Measurements from ENCODE around the gene PARD6A. TPM values are rescaled to one million over a fixed set of nuclear protein-coding genes. Genes with fewer than 3 reads are reported as not detected.

The PARD6A gene
- total RNA-seq, 1 experiment from 2014 or later: 9.5 TPM

DNA sequence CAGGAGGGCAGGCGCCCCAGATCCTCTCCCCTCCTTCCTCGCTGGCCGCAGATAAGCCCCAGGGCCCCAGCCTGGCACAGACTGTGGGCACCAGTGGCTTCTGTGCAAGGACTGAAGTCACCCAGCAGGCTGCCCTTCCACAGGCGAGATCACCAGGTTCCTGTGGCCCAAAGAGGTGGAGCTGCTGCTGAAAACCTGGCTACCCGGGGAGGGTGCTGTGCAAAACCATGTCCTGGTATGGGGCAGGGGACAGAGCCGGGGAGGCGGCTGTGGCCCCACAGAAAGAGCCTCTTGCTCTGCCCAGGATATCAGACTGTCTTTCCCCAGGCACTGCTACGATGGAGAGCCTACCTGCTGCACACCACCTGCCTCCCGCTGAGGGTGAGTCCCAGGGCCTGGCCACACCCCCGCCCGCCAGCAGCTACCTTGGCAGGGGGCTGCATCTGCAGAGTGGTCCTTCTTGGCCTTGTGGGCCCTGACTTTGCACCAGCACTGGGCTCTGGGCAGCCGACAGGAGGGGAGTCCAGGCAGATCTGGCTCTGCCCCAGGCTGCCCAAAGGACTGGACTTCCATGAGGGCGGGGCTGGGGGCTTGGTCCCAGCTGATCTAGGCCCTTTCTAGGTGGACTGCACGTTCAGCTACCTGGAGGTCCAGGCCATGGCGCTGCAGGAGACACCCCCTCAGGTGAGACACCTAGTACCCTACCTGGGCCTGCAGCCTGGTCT, 15.2 kb upstream of the PARD6A start:
- H3K4me1 Mint-ChIP-seq (ENCODE audit: low read depth, unreplicated experiment): no peaks in the 10 kb centered on the region
- H3K27me3 Mint-ChIP-seq (ENCODE audit: unreplicated experiment): peaks cover 59% of the 10 kb centered on the region
- peak overlapping the region; percentile 34 for H3K4me3 Mint-ChIP-seq (ENCODE audit: low read depth, unreplicated experiment)
- H3K36me3 Mint-ChIP-seq (ENCODE audit: insufficient read depth, unreplicated experiment): no peaks in the 10 kb centered on the region
- no peaks in the 10 kb centered on the region for H3K9me3 Mint-ChIP-seq (ENCODE audit: low read depth, unreplicated experiment)
- DNase-seq: no peak
- no TSS peak for BruUV-seq (replicated peaks)
- TF ChIP-seq, protein P1, sequence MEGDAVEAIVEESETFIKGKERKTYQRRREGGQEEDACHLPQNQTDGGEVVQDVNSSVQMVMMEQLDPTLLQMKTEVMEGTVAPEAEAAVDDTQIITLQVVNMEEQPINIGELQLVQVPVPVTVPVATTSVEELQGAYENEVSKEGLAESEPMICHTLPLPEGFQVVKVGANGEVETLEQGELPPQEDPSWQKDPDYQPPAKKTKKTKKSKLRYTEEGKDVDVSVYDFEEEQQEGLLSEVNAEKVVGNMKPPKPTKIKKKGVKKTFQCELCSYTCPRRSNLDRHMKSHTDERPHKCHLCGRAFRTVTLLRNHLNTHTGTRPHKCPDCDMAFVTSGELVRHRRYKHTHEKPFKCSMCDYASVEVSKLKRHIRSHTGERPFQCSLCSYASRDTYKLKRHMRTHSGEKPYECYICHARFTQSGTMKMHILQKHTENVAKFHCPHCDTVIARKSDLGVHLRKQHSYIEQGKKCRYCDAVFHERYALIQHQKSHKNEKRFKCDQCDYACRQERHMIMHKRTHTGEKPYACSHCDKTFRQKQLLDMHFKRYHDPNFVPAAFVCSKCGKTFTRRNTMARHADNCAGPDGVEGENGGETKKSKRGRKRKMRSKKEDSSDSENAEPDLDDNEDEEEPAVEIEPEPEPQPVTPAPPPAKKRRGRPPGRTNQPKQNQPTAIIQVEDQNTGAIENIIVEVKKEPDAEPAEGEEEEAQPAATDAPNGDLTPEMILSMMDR (IDR thresholded peaks at IDR 0.05; ENCODE audit: unreplicated experiment): no peak
- no peak overlapping the region for H3K27ac Mint-ChIP-seq (ENCODE audit: unreplicated experiment)
- intact Hi-C loops (cut with micrococcal nuclease; ENCODE audit: unreplicated experiment): no loop called here
- CTCF ChIA-PET: interaction anchor here (0.6 to 2.6 kb wide), 5 partner anchors 15 to 124 kb away, joined by 3 to 14 read pairs (median 6); partner anchors contain the start of gene ACD

GRCh38 chr16:67647111-67647651, 13.6 kb upstream of the PARD6A start:
- peaks cover 75% of the 10 kb centered on the region for H3K27me3 Mint-ChIP-seq (ENCODE audit: unreplicated experiment)
- H3K9me3 Mint-ChIP-seq (ENCODE audit: low read depth, unreplicated experiment): no peaks in the 10 kb centered on the region
- no peak overlapping the region for H3K27ac Mint-ChIP-seq (ENCODE audit: unreplicated experiment)
- CTCF ChIA-PET: no interaction called here
- intact Hi-C loops (cut with micrococcal nuclease; ENCODE audit: unreplicated experiment): no loop called here
- DNase-seq: no peak
- no TSS peak for BruUV-seq (replicated peaks)
- H3K36me3 Mint-ChIP-seq (ENCODE audit: insufficient read depth, unreplicated experiment): no peaks in the 10 kb centered on the region
- H3K4me3 Mint-ChIP-seq (ENCODE audit: low read depth, unreplicated experiment): no peak overlapping the region
- H3K4me1 Mint-ChIP-seq (ENCODE audit: low read depth, unreplicated experiment): no peaks in the 10 kb centered on the region
- TF ChIP-seq, protein P1 (IDR thresholded peaks at IDR 0.05; ENCODE audit: unreplicated experiment): no peak

- TF ChIP-seq, protein P1 (IDR thresholded peaks at IDR 0.05; ENCODE audit: unreplicated experiment): no peak
- intact Hi-C loops (cut with micrococcal nuclease; ENCODE audit: unreplicated experiment): no loop called here
These were observed 13.1 kb upstream of the PARD6A start for GRCh38 chr16:67647681-67648080.

GRCh38 chr16:67648088-67648763, 12.5 kb upstream of the PARD6A start:
- intact Hi-C loops (cut with micrococcal nuclease; ENCODE audit: unreplicated experiment): no loop called here
- H3K4me1 Mint-ChIP-seq (ENCODE audit: low read depth, unreplicated experiment): no peaks in the 10 kb centered on the region

More at GRCh38 chr16:67647681-67648080, 13.1 kb upstream of the PARD6A start:
- peaks cover 80% of the 10 kb centered on the region for H3K27me3 Mint-ChIP-seq (ENCODE audit: unreplicated experiment)
- H3K4me3 Mint-ChIP-seq (ENCODE audit: low read depth, unreplicated experiment): no peak overlapping the region
- H3K9me3 Mint-ChIP-seq (ENCODE audit: low read depth, unreplicated experiment): no peaks in the 10 kb centered on the region
- H3K4me1 Mint-ChIP-seq (ENCODE audit: low read depth, unreplicated experiment): no peaks in the 10 kb centered on the region
- CTCF ChIA-PET: no interaction called here
- H3K36me3 Mint-ChIP-seq (ENCODE audit: insufficient read depth, unreplicated experiment): no peaks in the 10 kb centered on the region
- BruUV-seq (replicated peaks): no TSS peak
- no peak overlapping the region for H3K27ac Mint-ChIP-seq (ENCODE audit: unreplicated experiment)
- DNase-seq: no peak

More at GRCh38 chr16:67648088-67648763, 12.5 kb upstream of the PARD6A start:
- TF ChIP-seq, protein P1 (IDR thresholded peaks at IDR 0.05; ENCODE audit: unreplicated experiment): no peak
- Mint-ChIP-seq H3K27ac (ENCODE audit: unreplicated experiment) (no peak overlapping the region), H3K4me3 (ENCODE audit: low read depth, unreplicated experiment) (no peak overlapping the region), H3K9me3 (ENCODE audit: low read depth, unreplicated experiment) (no peaks in the 10 kb centered on the region), H3K27me3 (ENCODE audit: unreplicated experiment) (peaks cover 81% of the 10 kb centered on the region), H3K36me3 (ENCODE audit: insufficient read depth, unreplicated experiment) (peaks cover under 1% of the 10 kb centered on the region)
- DNase-seq: no peak
- BruUV-seq (replicated peaks): no TSS peak
- CTCF ChIA-PET: interaction anchor here (0.9 kb wide), 1 partner anchor 20 kb away, joined by 3 read pairs; no protein-coding TSS in a partner anchor
